Measurements from ENCODE around the gene MMD2. TPM values are rescaled to one million over a fixed set of nuclear protein-coding genes. Genes with fewer than 3 reads are reported as not detected.

Gene MMD2
- total and polyA plus RNA-seq, 2 donors (not counting 1 experiment from before 2014, with no cell fraction given): not detected

DNA sequence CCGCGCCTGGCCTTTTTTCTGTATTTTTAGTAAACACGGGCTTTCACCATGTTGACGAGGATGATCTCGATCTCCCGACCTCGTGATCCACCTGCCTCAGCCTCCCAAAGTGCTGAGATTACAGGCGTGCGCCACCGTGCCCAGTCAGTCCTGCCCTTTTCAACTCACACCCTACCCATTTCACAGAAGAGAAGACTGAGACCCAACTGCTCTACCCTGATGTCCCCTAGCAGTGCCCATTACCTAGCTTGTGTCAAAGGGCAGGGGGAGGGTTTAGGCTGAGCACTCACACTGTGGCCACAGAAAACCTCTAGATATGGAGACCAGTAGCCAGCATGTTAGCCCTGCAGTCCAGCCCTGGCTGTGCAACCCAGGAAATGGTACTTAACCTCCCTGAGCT is 15.7 kb downstream of the MMD2 start:
- no peak for ATAC-seq (ENCODE audit: low read depth)
- Histone ChIP-seq H3K79me2 (ENCODE audit: control insufficient read depth, insufficient read depth, low read length) (no peaks in the 10 kb centered on the region), H3K27me3 (replicated peaks in 1 of 4; ENCODE audit: control extremely low read depth in 1 of 4, control insufficient read depth in 3 of 4, insufficient read depth in 4 of 4, low read length in 3 of 4) (peaks cover 0 to 4% (median 1%) of the 10 kb centered on the region in 4 experiments), H3K9ac (ENCODE audit: low read length) (no peak overlapping the region), H3K4me2 (replicated peaks; ENCODE audit: low read depth, low read length, poor library complexity, severe bottlenecking) (no peak overlapping the region), H3K27ac (ENCODE audit: low read length in 2 of 2) (no peak overlapping the region), H2AFZ (ENCODE audit: insufficient read depth, low read depth, low read length, poor library complexity, severe bottlenecking) (no peak overlapping the region), H3K4me1 (ENCODE audit: control insufficient read depth in 2 of 2, insufficient read depth in 2 of 2, low read length in 2 of 2) (no peaks in the 10 kb centered on the region), H4K20me1 (ENCODE audit: control insufficient read depth, insufficient read depth, low read length, poor library complexity, severe bottlenecking) (no peaks in the 10 kb centered on the region), H3K36me3 (replicated peaks in 1 of 2; ENCODE audit: control extremely low read depth in 1 of 2, control insufficient read depth in 1 of 2, extremely low read depth in 1 of 2, insufficient read depth in 2 of 2, low read length in 1 of 2) (no peaks in the 10 kb centered on the region), H3K4me3 (ENCODE audit: control extremely low read depth in 1 of 5, extremely low read depth in 1 of 5, insufficient read depth in 1 of 5, low read depth in 2 of 5, low read length in 4 of 5) (no peak overlapping the region), H3K9me3 (ENCODE audit: control extremely low read depth in 1 of 3, control insufficient read depth in 2 of 3, insufficient read depth in 1 of 3, low read length in 2 of 3) (peaks cover 0 to 3% (median 0%) of the 10 kb centered on the region in 3 donors)
- 91% methylated on average over 10 of the region's 10 CpGs for WGBS (ENCODE audit: insufficient coverage)
- intact Hi-C loops (cut with micrococcal nuclease): no loop called here
- Mint-ChIP-seq H3K4me1 (no peaks in the 10 kb centered on the region), H3K4me3 (no peak overlapping the region), H3K27ac (no peak overlapping the region), H3K27me3 (peaks cover 9% of the 10 kb centered on the region), H3K9me3 (ENCODE audit: insufficient read depth) (no peaks in the 10 kb centered on the region)
- CTCF ChIA-PET: no interaction called here
- TF ChIP-seq, protein P1, sequence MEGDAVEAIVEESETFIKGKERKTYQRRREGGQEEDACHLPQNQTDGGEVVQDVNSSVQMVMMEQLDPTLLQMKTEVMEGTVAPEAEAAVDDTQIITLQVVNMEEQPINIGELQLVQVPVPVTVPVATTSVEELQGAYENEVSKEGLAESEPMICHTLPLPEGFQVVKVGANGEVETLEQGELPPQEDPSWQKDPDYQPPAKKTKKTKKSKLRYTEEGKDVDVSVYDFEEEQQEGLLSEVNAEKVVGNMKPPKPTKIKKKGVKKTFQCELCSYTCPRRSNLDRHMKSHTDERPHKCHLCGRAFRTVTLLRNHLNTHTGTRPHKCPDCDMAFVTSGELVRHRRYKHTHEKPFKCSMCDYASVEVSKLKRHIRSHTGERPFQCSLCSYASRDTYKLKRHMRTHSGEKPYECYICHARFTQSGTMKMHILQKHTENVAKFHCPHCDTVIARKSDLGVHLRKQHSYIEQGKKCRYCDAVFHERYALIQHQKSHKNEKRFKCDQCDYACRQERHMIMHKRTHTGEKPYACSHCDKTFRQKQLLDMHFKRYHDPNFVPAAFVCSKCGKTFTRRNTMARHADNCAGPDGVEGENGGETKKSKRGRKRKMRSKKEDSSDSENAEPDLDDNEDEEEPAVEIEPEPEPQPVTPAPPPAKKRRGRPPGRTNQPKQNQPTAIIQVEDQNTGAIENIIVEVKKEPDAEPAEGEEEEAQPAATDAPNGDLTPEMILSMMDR (IDR thresholded peaks at IDR 0.05): no peak
- no peak for TF ChIP-seq EZH2 (IDR thresholded peaks at IDR 0.05; ENCODE audit: borderline replicate concordance, insufficient read depth, low read depth, low read length, poor library complexity, severe bottlenecking)
- POLR2A ChIA-PET: no interaction called here
- DNase-seq: no peak

DNA sequence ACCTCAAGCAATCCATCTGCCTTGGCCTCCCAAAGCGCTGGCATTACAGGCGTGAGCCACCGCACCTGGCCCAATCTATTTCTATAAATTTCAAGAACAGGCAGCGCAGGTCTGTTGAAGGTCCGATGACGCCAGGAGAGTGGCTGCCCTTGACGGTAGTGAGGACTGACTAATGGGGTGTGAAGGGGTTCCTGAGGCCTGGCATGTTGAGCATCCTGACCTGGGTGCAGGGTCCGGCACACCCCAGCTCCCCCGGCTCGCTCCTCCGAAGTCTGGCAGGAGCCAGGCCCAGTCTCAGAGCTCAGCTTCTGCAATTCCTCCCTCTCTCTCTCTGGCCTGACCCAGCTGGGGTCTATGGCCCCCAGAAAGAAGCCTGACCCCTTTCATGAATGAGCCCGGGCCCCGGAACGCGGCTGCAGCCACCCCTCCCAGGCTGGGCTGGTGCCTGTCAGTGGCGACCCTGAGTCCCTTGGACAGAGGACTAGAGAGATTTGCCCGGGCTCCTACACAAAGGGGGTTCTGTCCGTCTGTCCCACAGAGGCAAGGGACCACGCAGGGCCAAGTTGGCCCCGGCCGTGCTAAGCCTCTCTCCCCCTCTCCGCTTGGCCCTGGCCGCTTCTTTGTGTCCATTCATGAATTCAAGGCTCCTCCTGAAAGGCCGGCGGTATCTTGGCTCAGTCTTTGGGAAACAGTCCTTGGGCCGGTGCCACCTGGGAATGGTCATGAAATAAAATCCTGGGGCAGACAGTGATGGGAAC is 18.8 kb downstream of the MMD2 start:
- Histone ChIP-seq H3K36me3 (replicated peaks in 1 of 2; ENCODE audit: control extremely low read depth in 1 of 2, control insufficient read depth in 1 of 2, extremely low read depth in 1 of 2, insufficient read depth in 2 of 2, low read length in 1 of 2) (no peaks in the 10 kb centered on the region), H3K27me3 (replicated peaks in 1 of 4; ENCODE audit: control extremely low read depth in 1 of 4, control insufficient read depth in 3 of 4, insufficient read depth in 4 of 4, low read length in 3 of 4) (no peaks in the 10 kb centered on the region), H3K4me1 (ENCODE audit: control insufficient read depth in 2 of 2, insufficient read depth in 2 of 2, low read length in 2 of 2) (no peaks in the 10 kb centered on the region), H3K4me2 (replicated peaks; ENCODE audit: low read depth, low read length, poor library complexity, severe bottlenecking) (no peak overlapping the region), H3K9me3 (ENCODE audit: control extremely low read depth in 1 of 3, control insufficient read depth in 2 of 3, insufficient read depth in 1 of 3, low read length in 2 of 3) (no peaks in the 10 kb centered on the region), H4K20me1 (ENCODE audit: control insufficient read depth, insufficient read depth, low read length, poor library complexity, severe bottlenecking) (no peaks in the 10 kb centered on the region), H3K4me3 (ENCODE audit: control extremely low read depth in 1 of 5, extremely low read depth in 1 of 5, insufficient read depth in 1 of 5, low read depth in 2 of 5, low read length in 4 of 5) (no peak overlapping the region), H2AFZ (ENCODE audit: insufficient read depth, low read depth, low read length, poor library complexity, severe bottlenecking) (no peak overlapping the region), H3K27ac (ENCODE audit: low read length in 2 of 2) (no peak overlapping the region), H3K79me2 (ENCODE audit: control insufficient read depth, insufficient read depth, low read length) (no peaks in the 10 kb centered on the region), H3K9ac (ENCODE audit: low read length) (no peak overlapping the region)
- ATAC-seq (ENCODE audit: low read depth): no peak
- H3K27me3 Mint-ChIP-seq: no peaks in the 10 kb centered on the region
- H3K4me1 Mint-ChIP-seq: no peaks in the 10 kb centered on the region
- H3K4me3 Mint-ChIP-seq: no peak overlapping the region
- ChIA-PET CTCF (no interaction called here), POLR2A (no interaction called here)
- no peak overlapping the region for H3K27ac Mint-ChIP-seq
- intact Hi-C loops (cut with micrococcal nuclease): no loop called here
- TF ChIP-seq, protein P1 (IDR thresholded peaks at IDR 0.05): no peak
- TF ChIP-seq EZH2 (IDR thresholded peaks at IDR 0.05; ENCODE audit: borderline replicate concordance, insufficient read depth, low read depth, low read length, poor library complexity, severe bottlenecking): no peak
- no peaks in the 10 kb centered on the region for H3K9me3 Mint-ChIP-seq (ENCODE audit: insufficient read depth)
- WGBS (ENCODE audit: insufficient coverage): 93% methylated on average over 20 of the region's 26 CpGs
- no peak for DNase-seq

Measured in B cell (primary cell).